EL (cell line): ENCODE measurements around the gene CCDC194.
A peak's percentile ranks its signal among the peaks of the same experiment; 100 is the strongest.
"Not testable (repeated sequence)": the region's sequence is repeated elsewhere in the genome, so short reads cannot be mapped to it uniquely, and the experiment has no call there.

ENCODE experiments used
- DNase-seq: peaks from one replicate; pipeline ENCODE4 v3.0.0-alpha.2; 2016

CCDC194 gene

GRCh38 chr19:17365361-17365760 lies 28.6 kb downstream of the CCDC194 start:
- DNase-seq: no peak

- DNase-seq: not testable (repeated sequence)
These were observed 30.0 kb downstream of the CCDC194 start for GRCh38 chr19:17363852-17364605.

- no peak for DNase-seq
These were observed 33.8 kb downstream of the CCDC194 start for GRCh38 chr19:17359905-17360800.

GRCh38 chr19:17358395-17358794 lies 35.6 kb downstream of the CCDC194 start:
- DNase-seq: peak; percentile 24

GRCh38 chr19:17357724-17358123 lies 36.3 kb downstream of the CCDC194 start:
- no peak for DNase-seq

GRCh38 chr19:17357078-17357666 lies 36.8 kb downstream of the CCDC194 start:
- no peak for DNase-seq

GRCh38 chr19:17353386-17353785 lies 40.6 kb downstream of the CCDC194 start:
- no peak for DNase-seq

- no peak for DNase-seq
These were observed 41.3 kb downstream of the CCDC194 start for GRCh38 chr19:17352608-17353280.

GRCh38 chr19:17351815-17352435 lies 42.1 kb downstream of the CCDC194 start:
- DNase-seq: no peak

GRCh38 chr19:17348700-17349099 lies 45.3 kb downstream of the CCDC194 start:
- DNase-seq: peak; percentile 76

GRCh38 chr19:17347877-17348276 lies 46.1 kb downstream of the CCDC194 start:
- DNase-seq: no peak

- no peak for DNase-seq
These were observed 46.6 kb downstream of the CCDC194 start for GRCh38 chr19:17347361-17347760.

- DNase-seq: peak; percentile 57
These were observed 47.8 kb downstream of the CCDC194 start for GRCh38 chr19:17346109-17346671.

- no peak for DNase-seq
These were observed 52.2 kb downstream of the CCDC194 start for GRCh38 chr19:17341845-17342244.

- DNase-seq: no peak
These were observed 52.6 kb downstream of the CCDC194 start for GRCh38 chr19:17341386-17341785.

- no peak for DNase-seq
These were observed 53.1 kb downstream of the CCDC194 start for GRCh38 chr19:17340871-17341357.
